ENCODE data around the gene PPFIA3.

GRCh38 chr19:49150106-49150943 is 31.0 kb downstream of the PPFIA3 start:
- TF ChIP-seq RAD21 (IDR thresholded peaks at IDR 0.05; ENCODE audit: low read length) (no peak), CTCF (conservative IDR thresholded peaks at IDR 0.05; ENCODE audit: low read depth, low read length) (no peak), RCOR1 (IDR thresholded peaks at IDR 0.05; ENCODE audit: insufficient replicate concordance, low read length) (no peak), CHD1 (IDR thresholded peaks at IDR 0.05; ENCODE audit: low read depth, low read length) (no peak; the same call in 1 of the 2 replicates), POLR2A (IDR thresholded peaks at IDR 0.05; ENCODE audit: low read depth, low read length) (no peak), USF2 (IDR thresholded peaks at IDR 0.05; ENCODE audit: low read depth, low read length) (no peak), SMC3 (IDR thresholded peaks at IDR 0.05; ENCODE audit: low read depth, low read length) (no peak), CEBPB (IDR thresholded peaks at IDR 0.05; ENCODE audit: low read depth, low read length) (no peak), ELK1 (IDR thresholded peaks at IDR 0.05; ENCODE audit: borderline replicate concordance, low read depth, low read length) (no peak), RFX5 (IDR thresholded peaks at IDR 0.05; ENCODE audit: low read depth, low read length) (no peak)
